ENCODE measurements around the gene MTSS2.

- TF ChIP-seq CTCF (IDR thresholded peaks at IDR 0.05; ENCODE audit: poor library complexity, severe bottlenecking): no peak
- TF ChIP-seq TAF1 (IDR thresholded peaks at IDR 0.05; ENCODE audit: low read depth): no peak
- TF ChIP-seq POLR2AphosphoS5 (IDR thresholded peaks at IDR 0.05): no peak
- TF ChIP-seq REST (IDR thresholded peaks at IDR 0.05; ENCODE audit: borderline replicate concordance): no peak
Observed at GRCh38 chr16:70717065-70717464, 31.2 kb upstream of the MTSS2 start.
